Thyroid gland (tissue), 4 donors: Measurements from ENCODE around the gene GPR3. TPM values are rescaled to one million over a fixed set of nuclear protein-coding genes. Genes with fewer than 3 reads are reported as not detected.
"Not testable (repeated sequence)": the region's sequence is repeated elsewhere in the genome, so short reads cannot be mapped to it uniquely, and the experiment has no call there.

ENCODE experiments used
- DNase-seq, 2 donors: peaks; one replicate each; pipeline ENCODE4 v3.0.0-alpha.2; 2019
- H3K27ac ChIP-seq, 3 donors: fragments of 200-600 bp; sonication (generic); 1 replicate in 2 of 3; 2 replicates in 1 of 3; pipeline ENCODE4 v1.5.1; 2016 to 2019; ENCODE audit warnings: mild to moderate bottlenecking in 1 of 3, moderate library complexity in 1 of 3
- H3K27me3 ChIP-seq: fragments of 200-600 bp; sonication (generic); one replicate; pipeline ENCODE4 v1.5.1; 2019
- H3K36me3 ChIP-seq, 2 donors: fragments of 200-600 bp; sonication (generic); one replicate each; pipeline ENCODE4 v1.5.1; 2016 to 2019
- H3K4me1 ChIP-seq, 2 donors: fragments of 200-600 bp; sonication (generic); one replicate each; pipeline ENCODE4 v1.5.1; 2017 to 2019
- H3K4me3 ChIP-seq, 3 donors: fragments of 200-600 bp; sonication (generic); replicated peaks in 1 of 3; 1 replicate in 2 of 3; 2 replicates in 1 of 3; pipeline ENCODE4 v1.5.1; 2016; ENCODE audit warnings: mild to moderate bottlenecking in 1 of 3
- H3K9me3 ChIP-seq: fragments of 200-600 bp; sonication (generic); one replicate; pipeline ENCODE4 v1.5.1; 2017
- POLR2A ChIP-seq, 2 donors: fragments of 450-650 bp; IDR thresholded peaks; one replicate each; pipeline ENCODE4 v1.6.1; 2017; ENCODE audit warnings: antibody characterized with exemption in 2 of 2, mild to moderate bottlenecking in 2 of 2, moderate library complexity in 1 of 2
- WGBS, 2 donors: methylation state at CpG; one replicate each; pipeline ENCODE4 v1.1.5; 2017; 5-methylcytosine and 5-hydroxymethylcytosine counted together
- intact Hi-C: fragments of 100-400 bp; cut with DNase I; formaldehyde crosslinking; loops from one replicate; pipeline ENCODE4 v1.15.1; 2023
- total RNA-seq, 4 donors: library from RNA; depleted of rRNA; stranded (reverse); fragments of >200 nt; gene quantifications; one replicate each; pipeline ENCODE4 v1.2.3, GENCODE V29; 2016
- TF ChIP-seq, protein P1 (sequence below), 6 experiments: fragments of 200-600 bp in 3 of 6; fragments of 450-650 bp in 3 of 6; sonication (generic) in 3 of 6; IDR thresholded peaks; one replicate each; pipeline ENCODE4 v1.5.1; 2016 to 2019; ENCODE audit warnings: antibody characterized with exemption in 6 of 6, mild to moderate bottlenecking in 2 of 6, inconsistent platforms in 1 of 6, moderate library complexity in 1 of 6

GPR3 gene
- total RNA-seq, 4 donors from 2014 or later: 0.11 to 2.1 (median 0.60) TPM

DNA sequence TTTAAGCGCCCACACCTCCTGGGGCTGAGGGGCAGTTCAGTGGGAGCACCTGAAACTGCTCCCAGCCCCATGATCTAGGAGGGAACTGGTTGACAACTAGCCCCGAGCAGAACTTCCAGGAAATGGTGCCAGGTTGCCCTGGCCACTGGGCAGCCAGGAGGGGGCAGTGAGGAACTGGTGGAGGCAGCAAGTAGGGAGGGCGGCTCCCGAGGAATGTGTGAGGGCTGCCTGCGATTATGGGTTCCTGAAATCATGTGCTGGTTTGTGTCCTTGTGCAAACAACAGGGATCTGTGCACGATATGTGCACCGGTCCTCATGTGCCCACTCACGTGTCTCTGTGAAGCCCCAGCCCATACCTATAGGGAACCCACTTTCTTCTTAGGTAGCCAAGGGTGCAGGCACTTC is 9.9 kb downstream of the GPR3 start:
- Histone ChIP-seq H3K4me1 (peaks cover 20 to 49% of the 10 kb centered on the region in 2 donors), H3K27me3 (no peaks in the 10 kb centered on the region)
- WGBS, 2 donors: 19 to 23% methylated on average over 6 to 8 of the region's 8 CpGs

DNA sequence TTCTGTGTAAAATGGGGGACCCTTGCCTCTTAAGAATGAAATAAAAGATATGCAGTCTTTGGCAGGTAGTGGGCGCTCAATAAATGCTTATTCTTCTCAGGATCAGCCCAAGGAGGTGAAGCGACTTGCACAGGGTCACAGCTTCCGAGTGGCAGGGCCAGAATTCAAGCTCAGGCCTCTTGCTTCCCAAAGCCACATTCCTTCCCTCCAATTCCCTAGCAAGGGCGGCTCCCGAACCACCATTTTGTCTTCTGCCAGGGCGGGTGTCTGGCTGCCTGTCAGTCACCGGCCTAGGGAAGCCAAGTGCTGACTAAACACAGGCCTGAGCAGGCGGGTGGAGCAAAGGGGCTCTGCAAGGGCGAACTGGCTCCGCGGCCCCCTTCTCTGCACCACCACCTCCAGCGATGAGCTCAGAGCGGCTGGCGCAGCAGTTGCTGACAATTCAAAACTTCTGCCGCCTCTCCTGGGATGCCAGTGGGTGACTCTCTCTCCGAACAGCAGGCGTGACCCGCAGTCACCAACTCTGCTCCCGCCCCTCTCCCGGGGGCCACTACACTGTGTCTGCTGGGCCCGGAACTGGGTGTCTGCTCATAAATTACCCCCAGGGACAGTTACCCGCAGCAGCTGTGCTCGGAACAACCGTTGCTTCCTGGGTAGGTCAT is 10.8 kb downstream of the GPR3 start:
- TF ChIP-seq, protein P1, sequence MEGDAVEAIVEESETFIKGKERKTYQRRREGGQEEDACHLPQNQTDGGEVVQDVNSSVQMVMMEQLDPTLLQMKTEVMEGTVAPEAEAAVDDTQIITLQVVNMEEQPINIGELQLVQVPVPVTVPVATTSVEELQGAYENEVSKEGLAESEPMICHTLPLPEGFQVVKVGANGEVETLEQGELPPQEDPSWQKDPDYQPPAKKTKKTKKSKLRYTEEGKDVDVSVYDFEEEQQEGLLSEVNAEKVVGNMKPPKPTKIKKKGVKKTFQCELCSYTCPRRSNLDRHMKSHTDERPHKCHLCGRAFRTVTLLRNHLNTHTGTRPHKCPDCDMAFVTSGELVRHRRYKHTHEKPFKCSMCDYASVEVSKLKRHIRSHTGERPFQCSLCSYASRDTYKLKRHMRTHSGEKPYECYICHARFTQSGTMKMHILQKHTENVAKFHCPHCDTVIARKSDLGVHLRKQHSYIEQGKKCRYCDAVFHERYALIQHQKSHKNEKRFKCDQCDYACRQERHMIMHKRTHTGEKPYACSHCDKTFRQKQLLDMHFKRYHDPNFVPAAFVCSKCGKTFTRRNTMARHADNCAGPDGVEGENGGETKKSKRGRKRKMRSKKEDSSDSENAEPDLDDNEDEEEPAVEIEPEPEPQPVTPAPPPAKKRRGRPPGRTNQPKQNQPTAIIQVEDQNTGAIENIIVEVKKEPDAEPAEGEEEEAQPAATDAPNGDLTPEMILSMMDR (IDR thresholded peaks at IDR 0.05): no peak
- no peak for TF ChIP-seq POLR2A (IDR thresholded peaks at IDR 0.05)
- WGBS, 2 donors: 67 to 68% methylated on average over 9 to 22 of the region's 24 CpGs
- H3K27ac ChIP-seq: peak overlapping the region; percentile 68 to 79 (median 69)
- intact Hi-C loops: loop anchor here (5.0 kb wide), 2 partner anchors 204 to 259 kb away; no protein-coding TSS in a partner anchor
- no peak overlapping the region for H3K4me3 ChIP-seq
- peaks cover 13 to 17% of the 10 kb centered on the region in 2 donors for H3K36me3 ChIP-seq
- peaks cover 20 to 49% of the 10 kb centered on the region in 2 donors for H3K4me1 ChIP-seq
- no peaks in the 10 kb centered on the region for H3K9me3 ChIP-seq
- peak; percentile 41 to 47 for DNase-seq
- no peaks in the 10 kb centered on the region for H3K27me3 ChIP-seq

More for the DNA sequence above, 9.9 kb downstream of the GPR3 start:
- no peaks in the 10 kb centered on the region for H3K9me3 ChIP-seq
- peaks cover 5 to 10% of the 10 kb centered on the region in 2 donors for H3K36me3 ChIP-seq
- TF ChIP-seq POLR2A (IDR thresholded peaks at IDR 0.05): peak in 1 of 2 donors; percentile 16
- TF ChIP-seq, protein P1 (IDR thresholded peaks at IDR 0.05): peak; percentile 38 to 91 (median 80)
- H3K27ac ChIP-seq: peak overlapping the region; percentile 69 to 79 (median 70)
- intact Hi-C loops: loop anchor here (5.0 kb wide), 2 partner anchors 205 to 260 kb away; no protein-coding TSS in a partner anchor
- DNase-seq: peak; percentile 89 to 92
- no peak overlapping the region for H3K4me3 ChIP-seq

DNA sequence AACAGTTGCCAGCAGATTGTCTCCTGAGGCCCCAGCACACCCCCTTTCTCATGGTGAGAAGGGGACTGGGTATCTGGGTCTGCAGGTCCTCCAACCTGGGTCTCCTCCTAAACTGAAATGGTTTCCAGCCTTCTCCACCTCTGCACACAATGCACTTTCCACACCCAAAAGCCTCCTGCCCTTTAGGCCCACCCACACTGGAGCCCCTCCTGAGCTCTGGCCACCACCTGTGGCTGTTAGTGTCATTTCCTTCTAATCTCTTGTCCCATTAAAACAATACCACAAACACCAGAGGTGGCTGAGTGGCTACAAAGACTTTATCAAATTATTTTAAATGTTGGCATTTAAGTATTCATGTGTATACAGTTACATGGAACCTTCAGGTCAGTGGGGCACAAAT is 11.5 kb downstream of the GPR3 start:
- Histone ChIP-seq H3K27ac (peak overlapping the region in 2 of 3 donors; percentile 69 to 79), H3K27me3 (no peaks in the 10 kb centered on the region), H3K4me1 (peaks cover 20 to 49% of the 10 kb centered on the region in 2 donors), H3K9me3 (no peaks in the 10 kb centered on the region), H3K4me3 (no peak overlapping the region), H3K36me3 (peaks cover 13 to 25% of the 10 kb centered on the region in 2 donors)
- no peak for DNase-seq
- intact Hi-C loops: loop anchor here (5.0 kb wide), 2 partner anchors 203 to 258 kb away; no protein-coding TSS in a partner anchor
- no peak for TF ChIP-seq POLR2A (IDR thresholded peaks at IDR 0.05)
- TF ChIP-seq, protein P1 (IDR thresholded peaks at IDR 0.05): no peak

DNA sequence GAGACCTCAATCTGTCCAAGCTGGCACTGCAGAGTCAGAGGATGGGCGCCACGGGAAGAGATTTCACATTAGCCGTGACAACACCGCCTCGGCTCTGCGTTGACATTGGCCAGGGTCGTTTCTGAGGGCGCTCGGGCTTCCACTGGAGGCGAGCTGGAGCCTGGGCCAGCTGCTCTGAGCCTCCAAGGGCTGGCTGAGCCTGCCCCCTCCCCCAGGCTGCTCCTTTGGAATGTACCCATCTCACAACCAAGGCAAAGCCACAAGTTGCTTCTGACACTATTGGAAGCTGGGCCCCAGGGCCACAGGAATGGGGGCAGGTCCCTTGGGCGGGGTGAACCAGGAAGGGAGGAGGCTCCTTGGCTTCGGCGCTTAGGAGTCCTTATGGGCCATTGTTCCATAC is 12.7 kb downstream of the GPR3 start:
- WGBS, 2 donors: 62% methylated on average over 3 of the region's 13 CpGs; no CpG with 5 or more reads in 1 of the 2 donors
- Histone ChIP-seq H3K27ac (peak overlapping the region in 2 of 3 donors; percentile 69 to 79), H3K4me1 (peaks cover 20 to 49% of the 10 kb centered on the region in 2 donors), H3K4me3 (no peak overlapping the region), H3K36me3 (peaks cover 16 to 33% of the 10 kb centered on the region in 2 donors), H3K9me3 (no peaks in the 10 kb centered on the region), H3K27me3 (no peaks in the 10 kb centered on the region)
- no peak for DNase-seq
- TF ChIP-seq, protein P1 (IDR thresholded peaks at IDR 0.05): no peak
- TF ChIP-seq POLR2A (IDR thresholded peaks at IDR 0.05): no peak
- intact Hi-C loops: no loop called here

DNA sequence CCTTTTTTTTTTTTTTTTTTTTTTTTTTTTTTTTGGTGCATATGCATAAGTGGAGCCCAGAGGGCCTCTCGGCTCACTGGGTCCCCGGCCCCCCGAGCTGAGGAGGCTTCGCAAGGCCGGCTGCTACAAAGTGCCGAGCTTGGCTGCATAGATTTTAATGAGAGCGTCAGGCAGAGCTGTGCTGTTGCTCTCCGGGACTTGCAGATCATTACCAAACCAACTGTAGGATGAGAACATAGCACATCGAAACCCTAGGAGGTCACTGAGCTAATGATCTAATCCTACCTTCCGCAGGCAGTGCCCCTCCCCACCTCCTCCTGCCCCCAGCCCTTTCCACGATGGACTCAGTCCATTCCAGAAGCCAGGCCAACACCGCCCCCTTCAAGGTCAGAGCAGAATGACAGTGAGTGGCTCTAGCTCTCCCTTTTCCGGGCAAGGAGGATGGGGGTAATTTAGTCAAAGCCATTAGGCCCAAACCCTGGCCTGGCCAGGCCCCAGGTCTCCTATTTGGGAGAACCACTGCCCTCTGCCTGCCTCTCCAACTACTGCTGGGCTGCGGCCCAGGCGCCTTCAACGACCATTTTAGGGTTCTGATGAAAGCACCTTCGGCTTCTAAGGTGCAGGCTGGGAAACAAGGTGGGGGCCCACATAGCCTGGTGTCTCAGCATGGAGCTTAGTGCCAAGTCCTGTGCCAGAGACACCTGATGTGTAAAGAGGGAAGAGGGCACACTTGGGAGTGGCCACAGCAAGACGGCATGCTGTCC is 13.4 kb downstream of the GPR3 start:
- peaks cover 20 to 45% of the 10 kb centered on the region in 2 donors for H3K4me1 ChIP-seq
- H3K27me3 ChIP-seq, H3K9me3 ChIP-seq, H3K4me3 ChIP-seq, DNase-seq, intact Hi-C loops: not testable (repeated sequence)
- H3K36me3 ChIP-seq: peaks cover 23 to 40% of the 10 kb centered on the region in 2 donors
- H3K27ac ChIP-seq: peak overlapping the region in 2 of 3 donors; percentile 31 to 43
- 76 to 77% methylated on average over 5 to 11 of the region's 18 CpGs for WGBS, 2 donors
